Measurements from ENCODE around the gene NXPH1. TPM values are rescaled to one million over a fixed set of nuclear protein-coding genes. Genes with fewer than 3 reads are reported as not detected.

Gene NXPH1
- total RNA-seq, 2 donors from 2014 or later: not detected

- H3K27ac Mint-ChIP-seq: no peak overlapping the region
- peaks cover 2% of the 10 kb centered on the region in 2 donors for H3K9me3 Mint-ChIP-seq
- no peaks in the 10 kb centered on the region for H3K36me3 Mint-ChIP-seq (ENCODE audit: insufficient read depth in 2 of 2)
- DNase-seq: no peak
- ATAC-seq (replicated peaks in 1 of 2): no peak
- H3K4me3 Mint-ChIP-seq: no peak overlapping the region
- H3K4me1 Mint-ChIP-seq (ENCODE audit: low read depth): no peaks in the 10 kb centered on the region
- no peaks in the 10 kb centered on the region for H3K27me3 Mint-ChIP-seq (ENCODE audit: low read depth)
These were observed 115.6 kb downstream of the NXPH1 start for GRCh38 chr7:8549046-8549445.

GRCh38 chr7:8560501-8560900 lies 127.1 kb downstream of the NXPH1 start:
- no peak overlapping the region for H3K4me3 Mint-ChIP-seq

DNA sequence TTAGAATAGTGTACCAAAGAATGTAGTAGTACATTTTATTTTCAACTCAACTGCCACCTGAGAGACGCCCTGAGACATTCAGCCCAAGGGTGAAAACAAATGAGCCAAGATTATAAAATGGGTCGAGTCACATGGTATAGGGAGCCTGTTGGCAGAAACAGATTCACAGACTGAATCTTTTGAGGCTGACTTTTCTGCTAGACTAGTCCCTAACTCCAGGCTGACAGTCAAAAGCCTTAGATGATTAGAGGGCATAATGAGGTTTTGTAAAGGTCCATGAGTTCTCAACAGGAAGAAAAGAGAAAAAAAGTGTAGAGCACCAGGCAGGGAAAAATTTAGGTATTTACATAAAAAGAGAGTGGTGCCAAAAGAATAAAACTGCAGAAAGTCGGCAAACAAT lies 128.0 kb downstream of the NXPH1 start:
- H3K4me1 Mint-ChIP-seq (ENCODE audit: low read depth): no peaks in the 10 kb centered on the region
- no peak overlapping the region for H3K27ac Mint-ChIP-seq
- no peak overlapping the region for H3K4me3 Mint-ChIP-seq
- no peaks in the 10 kb centered on the region for H3K36me3 Mint-ChIP-seq (ENCODE audit: insufficient read depth in 2 of 2)
- ATAC-seq (replicated peaks in 1 of 2) (no peak), DNase-seq (no peak)
- H3K27me3 Mint-ChIP-seq (ENCODE audit: low read depth): no peaks in the 10 kb centered on the region
- no peaks in the 10 kb centered on the region for H3K9me3 Mint-ChIP-seq

More at GRCh38 chr7:8560501-8560900, 127.1 kb downstream of the NXPH1 start:
- H3K4me1 Mint-ChIP-seq (ENCODE audit: low read depth): no peaks in the 10 kb centered on the region
- no peaks in the 10 kb centered on the region for H3K27me3 Mint-ChIP-seq (ENCODE audit: low read depth)
- no peaks in the 10 kb centered on the region for H3K36me3 Mint-ChIP-seq (ENCODE audit: insufficient read depth in 2 of 2)
- ATAC-seq (replicated peaks in 1 of 2): no peak
- no peaks in the 10 kb centered on the region for H3K9me3 Mint-ChIP-seq
- no peak for DNase-seq
- H3K27ac Mint-ChIP-seq: no peak overlapping the region

GRCh38 chr7:8564281-8564680 lies 130.9 kb downstream of the NXPH1 start:
- no peaks in the 10 kb centered on the region for H3K36me3 Mint-ChIP-seq (ENCODE audit: insufficient read depth in 2 of 2)
- no peaks in the 10 kb centered on the region for H3K27me3 Mint-ChIP-seq (ENCODE audit: low read depth)
- no peak overlapping the region for H3K4me3 Mint-ChIP-seq
- H3K4me1 Mint-ChIP-seq (ENCODE audit: low read depth): no peaks in the 10 kb centered on the region
- ATAC-seq (replicated peaks in 1 of 2): no peak
- H3K27ac Mint-ChIP-seq: no peak overlapping the region
- H3K9me3 Mint-ChIP-seq: no peaks in the 10 kb centered on the region
- no peak for DNase-seq

- Mint-ChIP-seq H3K4me1 (ENCODE audit: low read depth) (no peaks in the 10 kb centered on the region), H3K9me3 (no peaks in the 10 kb centered on the region), H3K27ac (no peak overlapping the region), H3K4me3 (no peak overlapping the region), H3K27me3 (ENCODE audit: low read depth) (no peaks in the 10 kb centered on the region), H3K36me3 (ENCODE audit: insufficient read depth in 2 of 2) (no peaks in the 10 kb centered on the region)
- DNase-seq (no peak), ATAC-seq (replicated peaks in 1 of 2) (no peak)
These were observed 132.6 kb downstream of the NXPH1 start for GRCh38 chr7:8566016-8566415.

GRCh38 chr7:8567626-8568025 lies 134.2 kb downstream of the NXPH1 start:
- no peak for ATAC-seq (replicated peaks in 1 of 2)

GRCh38 chr7:8579661-8580194 lies 146.3 kb downstream of the NXPH1 start:
- H3K4me3 Mint-ChIP-seq: no peak overlapping the region
- no peaks in the 10 kb centered on the region for H3K27me3 Mint-ChIP-seq (ENCODE audit: low read depth)
- H3K27ac Mint-ChIP-seq: no peak overlapping the region
- H3K4me1 Mint-ChIP-seq (ENCODE audit: low read depth): no peaks in the 10 kb centered on the region
- DNase-seq (no peak), ATAC-seq (replicated peaks in 1 of 2) (no peak)
- H3K9me3 Mint-ChIP-seq: peaks cover 0 to 5% of the 10 kb centered on the region in 2 donors
- H3K36me3 Mint-ChIP-seq (ENCODE audit: insufficient read depth in 2 of 2): no peaks in the 10 kb centered on the region

More at GRCh38 chr7:8567626-8568025, 134.2 kb downstream of the NXPH1 start:
- no peak overlapping the region for H3K4me3 Mint-ChIP-seq
- H3K9me3 Mint-ChIP-seq: no peaks in the 10 kb centered on the region
- H3K27ac Mint-ChIP-seq: no peak overlapping the region
- H3K36me3 Mint-ChIP-seq (ENCODE audit: insufficient read depth in 2 of 2): no peaks in the 10 kb centered on the region
- H3K4me1 Mint-ChIP-seq (ENCODE audit: low read depth): no peaks in the 10 kb centered on the region
- no peaks in the 10 kb centered on the region for H3K27me3 Mint-ChIP-seq (ENCODE audit: low read depth)
- no peak for DNase-seq

DNA sequence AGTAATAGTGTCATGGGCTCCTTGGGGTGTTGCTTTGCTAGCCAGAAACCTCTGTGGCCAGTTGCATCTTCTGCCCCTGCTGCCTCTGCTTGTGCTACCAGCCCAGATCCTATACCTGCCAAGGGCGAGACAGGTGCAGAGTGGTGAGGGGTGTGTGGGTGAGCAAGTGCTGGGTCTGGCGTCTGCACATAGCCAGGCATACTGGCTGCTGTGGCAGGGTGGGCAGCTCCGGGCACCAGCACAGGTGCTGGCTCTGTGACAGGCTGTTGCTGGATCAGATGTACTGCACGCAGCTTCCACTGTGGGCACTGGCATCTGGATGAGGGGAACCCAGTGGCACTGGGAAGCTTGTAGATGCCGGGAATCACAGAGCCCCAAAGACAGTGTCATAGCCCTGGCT lies 148.4 kb downstream of the NXPH1 start:
- Mint-ChIP-seq H3K9me3 (peaks cover 0 to 1% of the 10 kb centered on the region in 2 donors), H3K4me1 (ENCODE audit: low read depth) (no peaks in the 10 kb centered on the region), H3K36me3 (ENCODE audit: insufficient read depth in 2 of 2) (no peaks in the 10 kb centered on the region), H3K27ac (no peak overlapping the region), H3K27me3 (ENCODE audit: low read depth) (no peaks in the 10 kb centered on the region), H3K4me3 (no peak overlapping the region)
- no peak for ATAC-seq (replicated peaks in 1 of 2)
- no peak for DNase-seq

DNA sequence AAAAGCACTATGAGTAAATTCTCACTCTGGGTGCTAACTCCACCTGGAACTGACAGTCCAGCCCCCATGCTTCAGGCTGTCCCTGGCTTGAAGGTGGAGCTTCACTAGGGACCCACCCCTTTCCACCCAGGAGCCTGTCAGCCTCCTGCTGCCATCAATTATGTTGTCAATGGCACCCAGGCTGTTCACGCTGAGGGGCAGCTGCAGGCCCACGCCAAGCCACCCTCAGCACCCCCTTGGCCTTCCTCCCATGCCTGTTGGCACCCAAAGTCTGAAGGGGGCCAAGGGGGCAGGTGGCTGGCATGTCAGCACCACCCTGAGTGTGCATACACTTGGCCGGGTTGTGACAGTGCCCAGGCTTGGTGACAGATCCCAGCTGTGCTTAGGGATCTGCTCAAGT lies 149.3 kb downstream of the NXPH1 start:
- H3K4me3 Mint-ChIP-seq: no peak overlapping the region
- peaks cover 0 to 1% of the 10 kb centered on the region in 2 donors for H3K9me3 Mint-ChIP-seq
- no peaks in the 10 kb centered on the region for H3K36me3 Mint-ChIP-seq (ENCODE audit: insufficient read depth in 2 of 2)
- H3K27ac Mint-ChIP-seq: no peak overlapping the region
- ATAC-seq (replicated peaks in 1 of 2): no peak
- H3K4me1 Mint-ChIP-seq (ENCODE audit: low read depth): no peaks in the 10 kb centered on the region
- no peak for DNase-seq
- H3K27me3 Mint-ChIP-seq (ENCODE audit: low read depth): no peaks in the 10 kb centered on the region

GRCh38 chr7:8585591-8585990 lies 152.2 kb downstream of the NXPH1 start:
- Mint-ChIP-seq H3K36me3 (ENCODE audit: insufficient read depth in 2 of 2) (no peaks in the 10 kb centered on the region), H3K9me3 (peaks cover 2 to 3% of the 10 kb centered on the region in 2 donors), H3K4me1 (ENCODE audit: low read depth) (no peaks in the 10 kb centered on the region), H3K27me3 (ENCODE audit: low read depth) (no peaks in the 10 kb centered on the region), H3K27ac (no peak overlapping the region), H3K4me3 (no peak overlapping the region)
- DNase-seq: no peak
- no peak for ATAC-seq (replicated peaks in 1 of 2)

- no peak overlapping the region for H3K27ac Mint-ChIP-seq
- DNase-seq: no peak
- ATAC-seq (replicated peaks in 1 of 2): no peak
- H3K9me3 Mint-ChIP-seq: peaks cover 2 to 3% of the 10 kb centered on the region in 2 donors
- H3K4me3 Mint-ChIP-seq: no peak overlapping the region
- H3K36me3 Mint-ChIP-seq (ENCODE audit: insufficient read depth in 2 of 2): no peaks in the 10 kb centered on the region
- no peaks in the 10 kb centered on the region for H3K4me1 Mint-ChIP-seq (ENCODE audit: low read depth)
- H3K27me3 Mint-ChIP-seq (ENCODE audit: low read depth): no peaks in the 10 kb centered on the region
These were observed 156.8 kb downstream of the NXPH1 start for GRCh38 chr7:8590225-8590624.

GRCh38 chr7:8590791-8591190 lies 157.4 kb downstream of the NXPH1 start:
- Mint-ChIP-seq H3K4me3 (no peak overlapping the region), H3K27me3 (ENCODE audit: low read depth) (no peaks in the 10 kb centered on the region), H3K9me3 (peaks cover 2 to 3% of the 10 kb centered on the region in 2 donors), H3K36me3 (ENCODE audit: insufficient read depth in 2 of 2) (no peaks in the 10 kb centered on the region), H3K4me1 (ENCODE audit: low read depth) (no peaks in the 10 kb centered on the region), H3K27ac (no peak overlapping the region)
- ATAC-seq (replicated peaks in 1 of 2): no peak
- DNase-seq: no peak

GRCh38 chr7:8591289-8591688 lies 157.9 kb downstream of the NXPH1 start:
- Mint-ChIP-seq H3K9me3 (peaks cover 2 to 3% of the 10 kb centered on the region in 2 donors), H3K27me3 (ENCODE audit: low read depth) (no peaks in the 10 kb centered on the region), H3K4me3 (no peak overlapping the region), H3K4me1 (ENCODE audit: low read depth) (no peaks in the 10 kb centered on the region), H3K36me3 (ENCODE audit: insufficient read depth in 2 of 2) (no peaks in the 10 kb centered on the region), H3K27ac (no peak overlapping the region)
- DNase-seq (no peak), ATAC-seq (replicated peaks in 1 of 2) (no peak)

GRCh38 chr7:8592167-8592566 lies 158.8 kb downstream of the NXPH1 start:
- Mint-ChIP-seq H3K4me3 (no peak overlapping the region), H3K4me1 (ENCODE audit: low read depth) (no peaks in the 10 kb centered on the region), H3K9me3 (peaks cover 2 to 3% of the 10 kb centered on the region in 2 donors), H3K27me3 (ENCODE audit: low read depth) (no peaks in the 10 kb centered on the region), H3K27ac (no peak overlapping the region), H3K36me3 (ENCODE audit: insufficient read depth in 2 of 2) (no peaks in the 10 kb centered on the region)
- DNase-seq (no peak), ATAC-seq (replicated peaks in 1 of 2) (no peak)
